Left kidney (tissue), 2 donors: ENCODE results near the gene VPS13C. TPM values are rescaled to one million over a fixed set of nuclear protein-coding genes. Genes with fewer than 3 reads are reported as not detected.

Source experiments
- DNase-seq: peaks from one replicate; pipeline ENCODE4 v3.0.0-alpha.2; 2013
- polyA plus RNA-seq: library from polyadenylated mRNA; unstranded; fragments of 120-200 nt; gene quantifications from one replicate; pipeline ENCODE4 v1.2.1, GENCODE V29; 2013; ENCODE audit not compliant: insufficient read length

Gene VPS13C
- polyA plus RNA-seq, 1 donor: 64.7 TPM

- DNase-seq: no peak
Observed at GRCh38 chr15:61857169-61857829, 202.9 kb downstream of the VPS13C start.

DNA sequence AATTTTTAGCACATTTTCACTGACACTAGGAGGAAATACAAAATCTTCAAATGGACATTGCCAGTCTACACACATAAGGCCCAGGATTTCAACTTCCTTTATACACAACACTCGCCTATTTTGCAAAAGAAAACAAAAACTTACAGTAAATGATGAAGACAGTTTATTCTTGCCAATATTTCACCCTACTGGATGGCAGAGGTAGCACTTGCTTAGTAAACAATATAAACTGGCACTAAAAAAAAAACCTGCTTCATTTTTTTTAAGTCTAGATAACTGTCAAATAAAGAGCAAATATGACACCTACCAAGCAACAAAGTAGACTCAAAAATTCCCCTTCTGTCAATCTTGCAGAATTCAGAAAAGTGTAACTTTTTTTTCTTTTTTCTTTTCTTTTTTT is 204.0 kb downstream of the VPS13C start:
- no peak for DNase-seq

GRCh38 chr15:61853195-61853594 is 207.1 kb downstream of the VPS13C start:
- no peak for DNase-seq

DNA sequence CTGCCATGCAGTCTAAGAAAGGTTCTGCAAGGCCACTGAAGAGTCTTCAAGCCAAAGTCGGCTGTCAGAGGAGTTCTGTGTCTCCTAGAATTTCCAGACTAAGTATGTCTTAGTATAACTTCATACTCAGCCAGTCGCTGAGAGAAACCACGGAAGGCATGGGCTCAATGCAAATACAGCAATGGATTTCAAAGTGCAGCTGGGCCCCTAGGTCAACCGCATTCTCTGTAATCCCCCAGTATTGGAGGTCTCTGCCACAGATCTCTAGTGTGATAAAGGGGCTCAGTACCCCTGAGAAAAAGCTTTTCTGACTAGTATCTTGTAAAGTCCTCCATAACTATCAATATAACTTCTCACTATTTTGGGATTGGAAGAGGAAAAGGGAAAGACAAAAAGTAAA is 208.3 kb downstream of the VPS13C start:
- DNase-seq: no peak

DNA sequence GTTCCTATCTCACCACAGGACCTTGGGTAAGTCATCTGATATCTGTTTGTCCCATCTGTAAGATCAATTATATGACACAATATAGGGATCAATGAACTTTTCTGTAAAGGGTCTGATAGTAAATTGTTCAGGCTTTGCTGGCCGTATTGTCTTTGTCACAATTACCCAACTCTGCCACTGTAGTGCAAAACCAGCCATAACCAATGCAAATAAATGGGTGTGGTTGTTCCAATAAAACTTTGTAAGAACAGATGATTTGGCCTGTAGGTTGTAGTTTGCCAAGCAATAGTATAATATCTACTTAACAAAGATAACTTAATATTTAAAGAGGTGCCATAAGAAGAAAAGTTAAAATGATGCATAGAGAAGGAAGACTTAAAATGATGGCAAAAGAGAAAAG is 210.8 kb downstream of the VPS13C start:
- DNase-seq: no peak

DNA sequence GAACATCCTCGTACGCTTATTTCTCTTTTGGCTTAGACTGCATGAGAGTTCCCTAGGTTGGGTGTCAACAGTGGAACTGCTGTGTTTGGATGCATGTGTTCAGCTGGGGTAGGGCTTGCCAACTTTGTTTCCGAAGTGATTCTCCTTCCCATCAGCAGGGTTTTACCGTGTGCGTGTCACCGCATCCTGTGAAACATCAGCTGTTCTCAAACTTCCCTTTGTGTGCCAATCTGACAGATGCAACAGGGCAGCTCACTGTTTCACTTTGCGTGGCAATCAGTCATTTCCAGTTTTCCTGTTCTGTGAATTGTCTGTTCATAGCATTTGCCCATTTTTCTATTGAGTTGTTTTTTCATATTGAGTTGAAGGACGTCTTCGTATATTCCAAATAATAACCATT is 218.8 kb downstream of the VPS13C start:
- DNase-seq: no peak

GRCh38 chr15:61840090-61840489 is 220.2 kb downstream of the VPS13C start:
- DNase-seq: no peak

DNA sequence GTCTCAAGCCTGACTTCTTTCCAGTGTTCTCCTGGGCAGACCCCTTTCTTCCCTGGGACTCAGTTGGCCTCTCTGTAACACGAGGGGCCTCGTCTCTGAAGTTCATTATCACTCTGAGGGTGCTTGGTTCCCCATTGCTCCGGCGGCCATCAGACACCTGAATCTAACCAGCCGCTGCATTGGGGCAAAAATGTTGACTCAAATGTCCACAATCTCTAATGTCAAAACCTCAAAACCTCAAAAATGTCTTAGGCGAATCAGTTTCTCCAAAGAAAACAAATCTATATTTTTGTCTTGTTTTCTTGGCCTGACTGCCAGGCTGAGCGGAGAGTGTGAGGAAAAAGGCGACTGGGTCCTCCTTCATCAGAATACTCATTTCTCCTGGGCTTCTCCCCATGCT is 220.7 kb downstream of the VPS13C start:
- no peak for DNase-seq

GRCh38 chr15:61835496-61836106 is 224.6 kb downstream of the VPS13C start:
- DNase-seq: peak; percentile 55

- DNase-seq: no peak
Observed at GRCh38 chr15:61835029-61835428, 225.2 kb downstream of the VPS13C start.

- peak; percentile 76 for DNase-seq
Observed at GRCh38 chr15:61834076-61834697, 226.1 kb downstream of the VPS13C start.

DNA sequence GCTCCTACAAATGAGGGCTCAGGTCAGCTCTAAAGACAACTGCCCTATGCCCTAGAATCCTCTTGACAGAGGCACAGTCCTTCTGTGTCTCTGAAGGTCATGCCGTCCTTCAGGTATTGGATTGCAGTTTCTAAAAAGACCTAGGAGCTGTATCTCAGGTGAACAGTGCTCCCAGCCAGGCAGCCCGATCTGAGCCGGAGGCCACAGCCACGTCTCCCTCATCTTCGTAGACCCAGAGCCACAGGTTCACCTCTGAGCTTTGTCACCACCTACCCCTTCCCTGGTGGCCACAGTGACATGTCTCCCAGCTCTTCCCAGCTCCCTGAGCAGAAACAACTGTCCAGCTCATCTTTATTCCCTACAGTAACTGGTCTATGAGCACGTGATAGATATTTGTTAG is 228.0 kb downstream of the VPS13C start:
- DNase-seq: no peak

GRCh38 chr15:61831505-61831921 is 228.7 kb downstream of the VPS13C start:
- peak; percentile 21 for DNase-seq

GRCh38 chr15:61830536-61831330 is 229.5 kb downstream of the VPS13C start:
- DNase-seq: no peak

DNA sequence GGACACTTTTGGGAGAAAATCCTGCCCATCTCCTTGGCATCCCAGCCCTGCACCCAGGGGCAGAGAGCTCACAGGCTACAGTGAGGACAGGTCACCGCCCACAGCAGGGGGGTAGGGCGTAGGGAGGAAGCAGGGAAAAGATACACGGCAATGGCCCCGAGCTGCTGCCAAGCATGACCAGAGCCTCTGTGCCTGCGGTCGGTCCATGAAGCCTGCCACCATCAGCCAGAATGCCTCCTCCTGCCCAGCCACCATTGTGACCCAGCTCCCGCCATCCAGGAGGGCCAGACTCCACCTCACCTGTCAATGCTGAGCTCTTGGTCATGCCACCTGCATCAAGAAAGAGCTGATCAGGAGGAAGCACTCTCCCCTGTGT is 230.7 kb downstream of the VPS13C start:
- DNase-seq: no peak

- no peak for DNase-seq
Observed at GRCh38 chr15:61828860-61829513, 231.3 kb downstream of the VPS13C start.

GRCh38 chr15:61828008-61828407 is 232.2 kb downstream of the VPS13C start:
- no peak for DNase-seq

- DNase-seq: no peak
Observed at GRCh38 chr15:61827131-61827530, 233.1 kb downstream of the VPS13C start.

- DNase-seq: no peak
Observed at GRCh38 chr15:61824291-61824690, 236.0 kb downstream of the VPS13C start.

DNA sequence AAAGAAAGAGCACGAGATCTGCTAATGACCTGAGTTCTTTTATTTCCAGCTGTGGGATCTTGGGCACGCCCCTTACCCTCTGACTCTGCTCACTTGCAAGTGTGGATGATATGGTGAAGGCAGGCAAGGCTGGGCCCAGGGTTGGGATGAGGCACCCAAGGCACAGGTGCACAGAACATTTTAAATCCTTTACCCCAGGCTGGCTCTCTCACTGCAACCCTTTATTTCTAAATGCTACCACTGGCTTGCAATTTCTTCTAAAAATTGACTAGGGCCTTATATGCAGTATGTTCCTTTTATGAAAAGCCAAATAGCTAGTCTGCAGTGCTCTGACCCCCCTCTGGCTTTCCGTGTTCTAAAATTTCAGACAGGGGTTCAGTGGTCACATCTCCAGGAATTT is 237.7 kb downstream of the VPS13C start:
- DNase-seq: no peak

DNA sequence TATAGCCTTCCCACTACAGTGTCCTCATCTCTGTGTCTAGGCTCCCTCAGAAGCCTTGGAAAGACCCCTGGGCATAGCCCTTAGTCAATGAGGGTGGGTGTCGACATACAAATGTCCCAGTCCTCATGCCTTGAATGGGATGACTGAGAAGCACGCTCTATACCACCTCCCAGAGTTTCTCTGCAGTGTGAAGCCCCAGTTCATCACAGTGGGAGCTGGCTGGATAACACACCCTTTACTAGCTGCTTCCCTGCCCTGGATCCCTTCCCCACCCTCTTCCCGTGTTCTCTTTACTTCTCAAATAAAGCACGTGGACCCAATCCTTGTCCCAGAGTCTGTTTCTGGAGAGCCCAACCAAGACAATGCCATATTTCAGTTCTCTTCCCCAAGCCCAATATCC is 239.3 kb downstream of the VPS13C start:
- no peak for DNase-seq

GRCh38 chr15:61820212-61820611 is 240.0 kb downstream of the VPS13C start:
- DNase-seq: no peak
